Measurements from ENCODE around the gene FSTL5.

DNA sequence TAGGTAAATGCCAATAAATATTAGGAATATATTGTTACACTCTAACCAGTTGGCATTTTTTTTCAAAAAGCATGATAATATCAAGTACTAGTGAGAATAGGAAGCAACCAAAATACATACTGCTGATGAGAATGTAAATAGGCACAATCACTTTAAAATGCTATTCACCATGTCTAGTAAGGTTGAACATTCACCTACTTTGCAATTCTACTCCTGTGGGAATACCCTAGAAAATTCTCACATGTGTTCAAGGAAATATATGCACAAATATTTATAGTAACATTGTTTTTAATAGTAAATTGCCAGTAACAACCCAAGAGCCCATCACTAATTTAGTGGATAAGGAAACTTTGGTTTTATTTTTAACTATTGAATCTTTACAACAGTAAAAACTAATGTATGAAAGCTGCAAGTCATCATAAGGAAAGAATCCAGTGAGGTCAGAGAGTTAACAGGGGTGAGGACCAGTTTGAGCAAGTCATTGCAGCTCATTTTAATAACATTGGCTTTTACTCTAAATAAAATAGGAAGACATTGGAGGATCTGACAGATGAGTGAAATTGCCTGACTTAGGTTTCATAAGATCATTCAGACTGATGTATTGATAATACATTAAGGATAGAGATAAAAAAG, 23.6 kb downstream of the FSTL5 start:
- TF ChIP-seq, protein P1, sequence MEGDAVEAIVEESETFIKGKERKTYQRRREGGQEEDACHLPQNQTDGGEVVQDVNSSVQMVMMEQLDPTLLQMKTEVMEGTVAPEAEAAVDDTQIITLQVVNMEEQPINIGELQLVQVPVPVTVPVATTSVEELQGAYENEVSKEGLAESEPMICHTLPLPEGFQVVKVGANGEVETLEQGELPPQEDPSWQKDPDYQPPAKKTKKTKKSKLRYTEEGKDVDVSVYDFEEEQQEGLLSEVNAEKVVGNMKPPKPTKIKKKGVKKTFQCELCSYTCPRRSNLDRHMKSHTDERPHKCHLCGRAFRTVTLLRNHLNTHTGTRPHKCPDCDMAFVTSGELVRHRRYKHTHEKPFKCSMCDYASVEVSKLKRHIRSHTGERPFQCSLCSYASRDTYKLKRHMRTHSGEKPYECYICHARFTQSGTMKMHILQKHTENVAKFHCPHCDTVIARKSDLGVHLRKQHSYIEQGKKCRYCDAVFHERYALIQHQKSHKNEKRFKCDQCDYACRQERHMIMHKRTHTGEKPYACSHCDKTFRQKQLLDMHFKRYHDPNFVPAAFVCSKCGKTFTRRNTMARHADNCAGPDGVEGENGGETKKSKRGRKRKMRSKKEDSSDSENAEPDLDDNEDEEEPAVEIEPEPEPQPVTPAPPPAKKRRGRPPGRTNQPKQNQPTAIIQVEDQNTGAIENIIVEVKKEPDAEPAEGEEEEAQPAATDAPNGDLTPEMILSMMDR (IDR thresholded peaks at IDR 0.05; ENCODE audit: borderline replicate concordance, extremely low read depth, low read length, poor library complexity, severe bottlenecking), result no peak
- TF ChIP-seq EZH2 (IDR thresholded peaks at IDR 0.05; ENCODE audit: borderline replicate concordance, low read depth, low read length, severe bottlenecking), result no peak

Data from DND-41 (cell line).